ENCODE results near the gene SLC1A5. TPM values are rescaled to one million over a fixed set of nuclear protein-coding genes. Genes with fewer than 3 reads are reported as not detected.

Gene SLC1A5
- total RNA-seq, 1 experiment from 2014 or later = 104 TPM

DNA sequence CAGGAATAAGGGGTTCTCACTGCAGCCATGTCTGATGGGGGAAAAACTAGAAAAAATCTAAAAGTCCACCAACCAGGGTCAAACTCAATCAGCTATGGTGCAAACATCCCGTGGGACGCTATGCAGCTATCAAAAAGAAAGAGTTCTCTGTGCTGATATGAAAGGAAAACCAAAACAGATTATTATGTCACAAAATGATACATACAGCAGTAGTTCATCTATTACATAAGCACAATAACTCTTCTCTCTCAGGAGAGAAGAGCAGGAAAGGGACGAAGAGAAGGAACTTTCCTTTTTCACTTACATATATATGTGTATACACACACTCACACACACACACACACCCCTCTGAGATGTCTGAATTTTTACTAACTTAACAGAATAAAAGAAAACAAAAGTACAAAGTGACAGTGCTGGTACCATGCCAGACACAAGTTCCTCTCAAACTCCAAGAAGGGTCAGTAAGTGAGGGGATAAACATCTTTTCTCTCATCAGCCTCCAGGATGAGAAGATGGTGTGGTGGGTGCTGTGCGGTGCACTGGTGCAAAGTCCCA, 45.4 kb downstream of the SLC1A5 start:
- peaks cover 3% of the 10 kb centered on the region; the same call in 1 of the 2 replicates for H3K4me1 ChIP-seq (ENCODE audit: control insufficient read depth, insufficient read depth, low read length)
- H3K36me3 ChIP-seq (ENCODE audit: control insufficient read depth, insufficient read depth, low read length) = peaks cover 3% of the 10 kb centered on the region; the same call in 1 of the 2 replicates
- in situ Hi-C loops (cut with HindIII; ENCODE audit: low pct_unique_long_range_greater_than_20kb, low sequenced_read_pairs) = no loop called here
- ATAC-seq (no peak), DNase-seq (ENCODE audit: low read depth, low spot score) (no peak)
- no peak for TF ChIP-seq TCF7L2 (IDR thresholded peaks at IDR 0.05; ENCODE audit: low read depth, low read length)
- no peak for TF ChIP-seq POLR2AphosphoS5 (IDR thresholded peaks at IDR 0.05; ENCODE audit: low read depth, low read length)
- TF ChIP-seq SIN3A (IDR thresholded peaks at IDR 0.05; ENCODE audit: borderline replicate concordance, insufficient read depth, low read depth, low read length) = no peak
- TF ChIP-seq, protein P1, sequence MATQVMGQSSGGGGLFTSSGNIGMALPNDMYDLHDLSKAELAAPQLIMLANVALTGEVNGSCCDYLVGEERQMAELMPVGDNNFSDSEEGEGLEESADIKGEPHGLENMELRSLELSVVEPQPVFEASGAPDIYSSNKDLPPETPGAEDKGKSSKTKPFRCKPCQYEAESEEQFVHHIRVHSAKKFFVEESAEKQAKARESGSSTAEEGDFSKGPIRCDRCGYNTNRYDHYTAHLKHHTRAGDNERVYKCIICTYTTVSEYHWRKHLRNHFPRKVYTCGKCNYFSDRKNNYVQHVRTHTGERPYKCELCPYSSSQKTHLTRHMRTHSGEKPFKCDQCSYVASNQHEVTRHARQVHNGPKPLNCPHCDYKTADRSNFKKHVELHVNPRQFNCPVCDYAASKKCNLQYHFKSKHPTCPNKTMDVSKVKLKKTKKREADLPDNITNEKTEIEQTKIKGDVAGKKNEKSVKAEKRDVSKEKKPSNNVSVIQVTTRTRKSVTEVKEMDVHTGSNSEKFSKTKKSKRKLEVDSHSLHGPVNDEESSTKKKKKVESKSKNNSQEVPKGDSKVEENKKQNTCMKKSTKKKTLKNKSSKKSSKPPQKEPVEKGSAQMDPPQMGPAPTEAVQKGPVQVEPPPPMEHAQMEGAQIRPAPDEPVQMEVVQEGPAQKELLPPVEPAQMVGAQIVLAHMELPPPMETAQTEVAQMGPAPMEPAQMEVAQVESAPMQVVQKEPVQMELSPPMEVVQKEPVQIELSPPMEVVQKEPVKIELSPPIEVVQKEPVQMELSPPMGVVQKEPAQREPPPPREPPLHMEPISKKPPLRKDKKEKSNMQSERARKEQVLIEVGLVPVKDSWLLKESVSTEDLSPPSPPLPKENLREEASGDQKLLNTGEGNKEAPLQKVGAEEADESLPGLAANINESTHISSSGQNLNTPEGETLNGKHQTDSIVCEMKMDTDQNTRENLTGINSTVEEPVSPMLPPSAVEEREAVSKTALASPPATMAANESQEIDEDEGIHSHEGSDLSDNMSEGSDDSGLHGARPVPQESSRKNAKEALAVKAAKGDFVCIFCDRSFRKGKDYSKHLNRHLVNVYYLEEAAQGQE (IDR thresholded peaks at IDR 0.05; ENCODE audit: insufficient read depth in 1 of 2, low read depth in 2 of 2, low read length in 1 of 2) = no peak
- TF ChIP-seq CTCF (IDR thresholded peaks at IDR 0.05) = no peak
- CTCF ChIA-PET = interaction anchor here (0.7 kb wide), 1 partner anchor 29 kb away, joined by 3 read pairs; no protein-coding TSS in a partner anchor
- no peak overlapping the region for H3K27ac ChIP-seq (ENCODE audit: low read length)
- intact Hi-C loops (cut with micrococcal nuclease; ENCODE audit: unreplicated experiment) = no loop called here
- no peaks in the 10 kb centered on the region for H3K27me3 ChIP-seq (ENCODE audit: control insufficient read depth, insufficient read depth, low read length)
- BruUV-seq (replicated peaks) = TSS peak; percentile 55
- POLR2A ChIA-PET = no interaction called here
- no peaks in the 10 kb centered on the region for H3K9me3 ChIP-seq (ENCODE audit: control insufficient read depth, insufficient read depth, low read depth, low read length)
- H3K4me3 ChIP-seq (ENCODE audit: low read depth in 2 of 2, low read length in 2 of 2) = no peak overlapping the region

DNA sequence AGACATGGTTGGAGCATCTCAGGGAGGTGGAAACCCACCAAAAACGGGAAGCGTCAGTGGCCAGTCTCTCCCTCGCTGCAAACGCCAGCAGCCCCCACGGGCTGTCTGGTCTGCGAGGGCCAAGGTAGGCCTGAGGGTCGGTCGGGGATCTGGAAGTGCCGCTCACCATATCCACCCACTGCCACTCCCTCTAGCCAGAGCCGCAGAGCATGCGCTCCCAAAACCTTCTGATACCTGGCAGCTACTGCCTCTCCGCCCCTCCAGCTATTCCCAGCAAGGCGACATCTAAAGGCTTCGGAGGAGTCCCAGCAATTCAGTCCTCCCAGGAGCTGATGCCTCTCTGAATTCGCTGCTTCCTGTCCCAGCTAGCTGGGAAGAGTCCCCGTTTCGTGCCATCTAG, 46.9 kb downstream of the SLC1A5 start:
- in situ Hi-C loops (cut with HindIII; ENCODE audit: low pct_unique_long_range_greater_than_20kb, low sequenced_read_pairs) = no loop called here
- intact Hi-C loops (cut with micrococcal nuclease; ENCODE audit: unreplicated experiment) = no loop called here
- no peak for TF ChIP-seq SIN3A (IDR thresholded peaks at IDR 0.05; ENCODE audit: borderline replicate concordance, insufficient read depth, low read depth, low read length)
- TF ChIP-seq CTCF (IDR thresholded peaks at IDR 0.05) = no peak
- no peak for TF ChIP-seq TCF7L2 (IDR thresholded peaks at IDR 0.05; ENCODE audit: low read depth, low read length)
- TF ChIP-seq POLR2AphosphoS5 (IDR thresholded peaks at IDR 0.05; ENCODE audit: low read depth, low read length) = no peak
- TF ChIP-seq, protein P1 (IDR thresholded peaks at IDR 0.05; ENCODE audit: insufficient read depth in 1 of 2, low read depth in 2 of 2, low read length in 1 of 2) = no peak
- Histone ChIP-seq H3K4me1 (ENCODE audit: control insufficient read depth, insufficient read depth, low read length) (peaks cover 3% of the 10 kb centered on the region; the same call in 1 of the 2 replicates), H3K4me3 (ENCODE audit: low read depth in 2 of 2, low read length in 2 of 2) (no peak overlapping the region), H3K27me3 (ENCODE audit: control insufficient read depth, insufficient read depth, low read length) (no peaks in the 10 kb centered on the region), H3K9me3 (ENCODE audit: control insufficient read depth, insufficient read depth, low read depth, low read length) (no peaks in the 10 kb centered on the region), H3K27ac (ENCODE audit: low read length) (no peak overlapping the region), H3K36me3 (ENCODE audit: control insufficient read depth, insufficient read depth, low read length) (peaks cover 8% of the 10 kb centered on the region; the same call in 1 of the 2 replicates)
- no TSS peak for BruUV-seq (replicated peaks)
- DNase-seq (ENCODE audit: low read depth, low spot score) (no peak), ATAC-seq (no peak)
- CTCF ChIA-PET = no interaction called here
- POLR2A ChIA-PET = no interaction called here

All from Panc1 (cell line).